ENCODE data around the gene CEP55.

DNA sequence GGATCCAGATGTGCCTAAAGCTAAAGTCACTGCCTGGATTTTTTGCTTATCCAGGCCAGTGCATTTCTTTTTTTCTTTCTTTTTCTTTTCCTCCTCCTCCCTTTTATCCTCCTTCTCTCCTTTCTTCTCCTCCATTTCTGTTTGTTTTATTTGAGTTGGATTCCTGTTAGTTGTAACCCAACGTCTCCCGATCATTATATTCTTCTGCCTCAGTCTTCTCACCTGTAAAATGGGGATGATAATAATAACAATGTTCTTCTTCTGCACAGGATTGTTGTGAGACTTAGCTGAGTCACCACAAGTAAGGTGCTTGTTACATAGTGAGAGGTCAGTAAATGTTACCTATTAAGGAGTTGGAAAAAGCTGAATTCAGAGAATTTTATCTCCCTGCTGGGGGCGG is 56.4 kb downstream of the CEP55 start:
- TF ChIP-seq, protein P1, sequence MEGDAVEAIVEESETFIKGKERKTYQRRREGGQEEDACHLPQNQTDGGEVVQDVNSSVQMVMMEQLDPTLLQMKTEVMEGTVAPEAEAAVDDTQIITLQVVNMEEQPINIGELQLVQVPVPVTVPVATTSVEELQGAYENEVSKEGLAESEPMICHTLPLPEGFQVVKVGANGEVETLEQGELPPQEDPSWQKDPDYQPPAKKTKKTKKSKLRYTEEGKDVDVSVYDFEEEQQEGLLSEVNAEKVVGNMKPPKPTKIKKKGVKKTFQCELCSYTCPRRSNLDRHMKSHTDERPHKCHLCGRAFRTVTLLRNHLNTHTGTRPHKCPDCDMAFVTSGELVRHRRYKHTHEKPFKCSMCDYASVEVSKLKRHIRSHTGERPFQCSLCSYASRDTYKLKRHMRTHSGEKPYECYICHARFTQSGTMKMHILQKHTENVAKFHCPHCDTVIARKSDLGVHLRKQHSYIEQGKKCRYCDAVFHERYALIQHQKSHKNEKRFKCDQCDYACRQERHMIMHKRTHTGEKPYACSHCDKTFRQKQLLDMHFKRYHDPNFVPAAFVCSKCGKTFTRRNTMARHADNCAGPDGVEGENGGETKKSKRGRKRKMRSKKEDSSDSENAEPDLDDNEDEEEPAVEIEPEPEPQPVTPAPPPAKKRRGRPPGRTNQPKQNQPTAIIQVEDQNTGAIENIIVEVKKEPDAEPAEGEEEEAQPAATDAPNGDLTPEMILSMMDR (IDR thresholded peaks at IDR 0.05): no peak
- no peak for TF ChIP-seq POLR2A (IDR thresholded peaks at IDR 0.05)
